SU-DHL-6 (cell line): Measurements from ENCODE around the gene NLGN2.

Source experiments
- H2AFZ ChIP-seq: fragments of 200-600 bp; sonication (generic); 2 replicates; pipeline ENCODE4 v1.6.1; 2014; ENCODE audit warnings: low read depth, mild to moderate bottlenecking, moderate library complexity, mixed read lengths, antibody characterized with exemption, low read length; ENCODE audit not compliant: severe bottlenecking
- H3F3A ChIP-seq: fragments of 200-600 bp; shearing (Covaris generic); 2 replicates; pipeline ENCODE4 v1.6.0; 2016; ENCODE audit warnings: antibody characterized with exemption, mild to moderate bottlenecking; ENCODE audit not compliant: insufficient read depth
- H3K27ac ChIP-seq: fragments of 200-600 bp; sonication (generic); 2 replicates; pipeline ENCODE4 v1.5.1; 2016; ENCODE audit warnings: low read depth, mild to moderate bottlenecking, low read length, moderate library complexity, mixed read lengths
- H3K27me3 ChIP-seq: fragments of 200-600 bp; sonication (generic), shearing (Covaris generic); 2 replicates; pipeline ENCODE4 v1.6.0; 2014; ENCODE audit warnings: mild to moderate bottlenecking, low read length
- H3K36me3 ChIP-seq: fragments of 200-600 bp; sonication (generic); 2 replicates; pipeline ENCODE4 v1.6.1; 2014; ENCODE audit warnings: mild to moderate bottlenecking, low read length, mixed read lengths
- H3K4me2 ChIP-seq: fragments of 300-600, 200-600 bp; shearing (Covaris generic), sonication (generic); 2 replicates; pipeline ENCODE4 v1.6.0; 2014; ENCODE audit warnings: low read length, low read depth, mild to moderate bottlenecking; ENCODE audit not compliant: poor library complexity, severe bottlenecking
- H3K4me3 ChIP-seq: fragments of 200-600 bp; sonication (generic); 2 replicates; pipeline ENCODE4 v1.5.1; 2014; ENCODE audit warnings: antibody characterized with exemption, low read length, mild to moderate bottlenecking, mixed read lengths; ENCODE audit not compliant: insufficient read depth, poor library complexity, severe bottlenecking
- H3K79me2 ChIP-seq: fragments of 200-600 bp; sonication (generic); 2 replicates; pipeline ENCODE4 v1.6.1; 2014; ENCODE audit warnings: mild to moderate bottlenecking, low read length, moderate library complexity; ENCODE audit not compliant: insufficient read depth
- H3K9ac ChIP-seq: fragments of 200-600 bp; sonication (generic); 2 replicates; pipeline ENCODE4 v1.7.0; 2014; ENCODE audit warnings: mild to moderate bottlenecking, low read length
- H3K9me2 ChIP-seq: fragments of 200-600 bp; sonication (generic); replicated peaks from 2 replicates; pipeline ENCODE4 v1.6.1; 2014; ENCODE audit warnings: low read length; ENCODE audit not compliant: insufficient read depth
- H3K9me3 ChIP-seq: fragments of 200-600 bp; sonication (generic); 2 replicates; pipeline ENCODE4 v1.6.1; 2014; ENCODE audit warnings: low read length, mixed read lengths; ENCODE audit not compliant: insufficient read depth
- H4K20me1 ChIP-seq: fragments of 200-600 bp; sonication (generic); 2 replicates; pipeline ENCODE4 v1.6.1; 2014; ENCODE audit warnings: low read depth, mild to moderate bottlenecking, antibody characterized with exemption, low read length, moderate library complexity, mixed read lengths
- CTCF ChIP-seq: fragments of 200-600 bp; sonication (generic); IDR thresholded peaks from one replicate; pipeline ENCODE4 v1.5.1; 2017; ENCODE audit warnings: antibody characterized with exemption, mild to moderate bottlenecking, low read length, moderate library complexity; ENCODE audit not compliant: insufficient read depth, poor library complexity, severe bottlenecking
- EZH2phosphoT487 ChIP-seq: fragments of 200-600 bp; sonication (generic), shearing (Covaris generic); conservative IDR thresholded peaks from 2 replicates; pipeline ENCODE4 v1.6.1; 2018; ENCODE audit warnings: mild to moderate bottlenecking, antibody characterized with exemption, low read length, moderate library complexity, mixed read lengths

NLGN2 gene

GRCh38 chr17:7443499-7444485 lies 36.1 kb downstream of the NLGN2 start:
- Histone ChIP-seq H3K27ac (no peak overlapping the region), H2AFZ (no peak overlapping the region), H3K36me3 (no peaks in the 10 kb centered on the region), H3K4me3 (no peak overlapping the region), H3K9me3 (no peaks in the 10 kb centered on the region), H4K20me1 (no peaks in the 10 kb centered on the region), H3K27me3 (no peaks in the 10 kb centered on the region), H3K4me2 (no peak overlapping the region), H3K9me2 (no peaks in the 10 kb centered on the region), H3K9ac (no peak overlapping the region), H3F3A (no peaks in the 10 kb centered on the region), H3K79me2 (no peaks in the 10 kb centered on the region)
- TF ChIP-seq CTCF (no peak), EZH2phosphoT487 (no peak)

- Histone ChIP-seq H3K9me2 (no peaks in the 10 kb centered on the region), H3K4me3 (peak within 1 kb of the TSS; percentile 22), H3K79me2 (no peaks in the 10 kb centered on the region), H3K9ac (peak within 1 kb of the TSS; percentile 16; the same call in 1 of the 2 replicates), H3K36me3 (no peaks in the 10 kb centered on the region), H3K9me3 (no peaks in the 10 kb centered on the region), H4K20me1 (no peaks in the 10 kb centered on the region), H3K4me2 (peak within 1 kb of the TSS; percentile 38), H3K27me3 (no peaks in the 10 kb centered on the region), H3K27ac (no peak within 1 kb of the TSS), H2AFZ (no peak within 1 kb of the TSS), H3F3A (no peaks in the 10 kb centered on the region)
- TF ChIP-seq EZH2phosphoT487 (no peak), CTCF (no peak)
Measured at GRCh38 chr17:7444682-7445618, 37.3 kb downstream of the NLGN2 start, which contains the start of gene CHRNB1. TSS of gene CHRNB1 (plus strand) at chr17:7445061. CDS start at chr17:7445128, 67 bp downstream.

GRCh38 chr17:7445619-7445968 lies 37.9 kb downstream of the NLGN2 start:
- Histone ChIP-seq H3K27me3 (no peaks in the 10 kb centered on the region), H4K20me1 (no peaks in the 10 kb centered on the region), H3K79me2 (no peaks in the 10 kb centered on the region), H3K9me3 (no peaks in the 10 kb centered on the region), H3K9me2 (no peaks in the 10 kb centered on the region), H3K36me3 (no peaks in the 10 kb centered on the region), H3K4me3 (peak overlapping the region; percentile 22), H3F3A (no peaks in the 10 kb centered on the region), H3K9ac (peak overlapping the region; percentile 16; the same call in 1 of the 2 replicates), H3K4me2 (peak overlapping the region; percentile 38), H2AFZ (no peak overlapping the region), H3K27ac (no peak overlapping the region)
- no peak for TF ChIP-seq EZH2phosphoT487
- no peak for TF ChIP-seq CTCF
